Parathyroid adenoma (tissue), 2 donors: ENCODE data around the gene CCDC92B.
A peak's percentile ranks its signal among the peaks of the same experiment; 100 is the strongest.

Experiments used
- H2AFZ ChIP-seq: fragments of 300-600 bp; sonication (generic); one replicate; pipeline ENCODE4 v1.7.0; 2017; ENCODE audit warnings: antibody characterized with exemption, mild to moderate bottlenecking
- H3K27ac ChIP-seq: fragments of 300-600 bp; sonication (generic); one replicate; pipeline ENCODE4 v1.7.0; 2017
- H3K27me3 ChIP-seq: fragments of 300-600 bp; sonication (generic); one replicate; pipeline ENCODE4 v1.7.0; 2017; ENCODE audit warnings: low read length; ENCODE audit not compliant: control insufficient read depth, insufficient read depth
- H3K36me3 ChIP-seq: fragments of 300-600 bp; sonication (generic); one replicate; pipeline ENCODE4 v1.7.0; 2017; ENCODE audit warnings: low read length; ENCODE audit not compliant: control insufficient read depth, insufficient read depth
- H3K4me1 ChIP-seq: fragments of 300-600 bp; sonication (generic); one replicate; pipeline ENCODE4 v1.7.0; 2017; ENCODE audit warnings: control low read depth
- H3K4me2 ChIP-seq: fragments of 300-600 bp; sonication (generic); one replicate; pipeline ENCODE4 v1.7.0; 2017; ENCODE audit warnings: low read length
- H3K4me3 ChIP-seq: fragments of 300-600 bp; sonication (generic); one replicate; pipeline ENCODE4 v1.7.0; 2017; ENCODE audit warnings: low read depth, low read length
- H3K79me2 ChIP-seq: fragments of 300-600 bp; sonication (generic); one replicate; pipeline ENCODE4 v1.7.0; 2017; ENCODE audit warnings: control low read depth
- H3K9ac ChIP-seq: fragments of 300-600 bp; sonication (generic); one replicate; pipeline ENCODE4 v1.7.0; 2017; ENCODE audit warnings: mild to moderate bottlenecking
- H3K9me3 ChIP-seq: fragments of 300-600 bp; sonication (generic); one replicate; pipeline ENCODE4 v1.7.0; 2017; ENCODE audit warnings: low read length; ENCODE audit not compliant: control insufficient read depth
- TF ChIP-seq, protein P1 (sequence below): fragments of 300-600 bp; sonication (generic); IDR thresholded peaks from one replicate; pipeline ENCODE4 v1.7.0; 2017; ENCODE audit warnings: antibody characterized with exemption, mild to moderate bottlenecking
- donor health status: primary hyperparathyroidism.

CCDC92B gene

DNA sequence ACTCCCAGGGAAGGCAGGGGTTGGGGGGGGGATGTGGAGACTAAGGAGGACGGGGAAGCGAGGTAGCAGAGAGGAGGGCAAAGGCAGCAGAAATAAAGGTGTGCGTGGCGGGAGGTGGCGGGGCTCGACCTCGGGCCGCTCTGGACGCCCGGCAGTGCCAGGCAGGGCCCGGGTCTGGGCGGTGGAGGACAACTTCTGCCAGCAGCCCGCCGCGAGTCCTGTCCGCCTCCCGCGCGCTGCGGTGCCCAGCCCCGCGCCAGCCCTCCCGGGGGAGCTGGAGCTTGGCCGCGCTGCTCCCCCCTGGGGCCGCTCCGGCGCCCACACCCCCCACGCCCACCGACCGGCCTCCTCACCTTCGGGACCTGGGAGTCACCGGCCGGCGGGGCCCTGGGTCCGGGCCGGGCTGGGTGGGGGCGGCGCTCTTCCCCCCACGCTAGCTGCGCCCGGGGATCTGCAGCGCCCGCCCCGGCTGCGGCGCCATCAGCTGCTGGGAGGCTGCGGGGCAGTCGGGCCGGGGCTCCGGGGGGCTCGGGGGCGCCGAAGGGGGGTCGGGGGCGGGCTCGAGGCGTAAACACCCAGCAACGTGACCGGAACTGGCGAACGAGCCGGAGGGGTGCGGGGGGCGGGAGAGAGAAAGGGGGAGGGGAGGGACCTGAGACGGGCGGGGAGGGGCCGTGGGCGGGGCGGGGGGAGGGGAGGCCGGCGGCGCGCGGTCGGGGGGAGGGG is at the start of gene CCDC92B:
Gene CCDC92B, minus strand, starts transcription at position 595 of the 726 bp plus-strand sequence. CDS start 14,507 bp downstream, outside the sequence.
- Histone ChIP-seq H3K27ac (peak within 1 kb of the TSS; percentile 88), H3K27me3 (no peaks in the 10 kb centered on the region), H3K4me1 (no peaks in the 10 kb centered on the region), H3K9me3 (no peaks in the 10 kb centered on the region), H3K9ac (peak within 1 kb of the TSS; percentile 59), H2AFZ (peak within 1 kb of the TSS; percentile 90), H3K4me2 (no peak within 1 kb of the TSS), H3K4me3 (no peak within 1 kb of the TSS), H3K36me3 (no peaks in the 10 kb centered on the region), H3K79me2 (no peaks in the 10 kb centered on the region)
- TF ChIP-seq, protein P1, sequence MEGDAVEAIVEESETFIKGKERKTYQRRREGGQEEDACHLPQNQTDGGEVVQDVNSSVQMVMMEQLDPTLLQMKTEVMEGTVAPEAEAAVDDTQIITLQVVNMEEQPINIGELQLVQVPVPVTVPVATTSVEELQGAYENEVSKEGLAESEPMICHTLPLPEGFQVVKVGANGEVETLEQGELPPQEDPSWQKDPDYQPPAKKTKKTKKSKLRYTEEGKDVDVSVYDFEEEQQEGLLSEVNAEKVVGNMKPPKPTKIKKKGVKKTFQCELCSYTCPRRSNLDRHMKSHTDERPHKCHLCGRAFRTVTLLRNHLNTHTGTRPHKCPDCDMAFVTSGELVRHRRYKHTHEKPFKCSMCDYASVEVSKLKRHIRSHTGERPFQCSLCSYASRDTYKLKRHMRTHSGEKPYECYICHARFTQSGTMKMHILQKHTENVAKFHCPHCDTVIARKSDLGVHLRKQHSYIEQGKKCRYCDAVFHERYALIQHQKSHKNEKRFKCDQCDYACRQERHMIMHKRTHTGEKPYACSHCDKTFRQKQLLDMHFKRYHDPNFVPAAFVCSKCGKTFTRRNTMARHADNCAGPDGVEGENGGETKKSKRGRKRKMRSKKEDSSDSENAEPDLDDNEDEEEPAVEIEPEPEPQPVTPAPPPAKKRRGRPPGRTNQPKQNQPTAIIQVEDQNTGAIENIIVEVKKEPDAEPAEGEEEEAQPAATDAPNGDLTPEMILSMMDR = no peak

DNA sequence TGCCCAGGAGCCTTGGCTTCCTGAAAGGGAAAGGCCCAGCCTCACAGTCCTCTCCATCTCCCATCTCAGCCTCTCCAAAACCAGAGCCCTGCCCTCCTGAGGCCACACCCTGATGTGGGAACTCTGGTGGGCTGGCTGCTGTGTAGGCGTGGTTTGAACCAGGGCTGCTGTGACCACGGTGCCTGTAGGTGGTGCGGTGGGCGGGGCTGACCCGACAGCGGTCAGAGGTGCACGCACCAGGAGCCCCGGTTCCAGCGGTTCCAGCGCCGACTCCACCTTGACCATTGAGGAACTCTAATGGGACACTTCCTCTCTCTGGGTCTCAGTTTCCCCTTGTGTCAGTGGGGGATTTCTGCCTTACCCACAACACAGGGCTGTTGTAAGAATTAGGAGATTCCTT is 49.2 kb upstream of the CCDC92B start:
- H3K4me3 ChIP-seq = no peak overlapping the region
- no peaks in the 10 kb centered on the region for H3K9me3 ChIP-seq
- H3K4me2 ChIP-seq = no peak overlapping the region
- no peak overlapping the region for H3K27ac ChIP-seq
- H2AFZ ChIP-seq = no peak overlapping the region
- H3K27me3 ChIP-seq = no peaks in the 10 kb centered on the region
- TF ChIP-seq, protein P1 = no peak
- no peaks in the 10 kb centered on the region for H3K4me1 ChIP-seq
- H3K36me3 ChIP-seq = no peaks in the 10 kb centered on the region
- no peaks in the 10 kb centered on the region for H3K79me2 ChIP-seq
- H3K9ac ChIP-seq = no peak overlapping the region

DNA sequence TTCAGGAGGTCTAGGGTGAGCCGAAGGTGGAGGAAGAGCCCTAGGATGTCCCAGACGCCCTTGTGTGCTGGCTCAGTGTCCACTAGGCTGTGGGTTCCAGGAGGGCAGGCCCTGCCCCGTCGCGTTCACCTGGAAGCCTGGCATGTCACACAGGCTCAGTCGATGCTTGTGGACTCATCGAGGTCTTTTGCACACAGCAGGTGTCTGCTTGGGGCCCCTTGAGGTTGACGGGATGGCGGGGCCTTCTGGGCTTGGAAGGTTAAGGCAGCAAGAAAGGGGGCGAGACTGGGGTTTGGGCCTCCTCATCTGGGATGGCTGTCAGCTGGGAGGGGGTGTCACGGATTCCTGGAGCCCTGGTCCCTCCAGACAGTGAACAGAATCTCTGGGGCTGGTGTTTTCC is 48.7 kb upstream of the CCDC92B start:
- Histone ChIP-seq H3K4me3 (no peak overlapping the region), H3K27ac (no peak overlapping the region), H2AFZ (no peak overlapping the region), H3K79me2 (no peaks in the 10 kb centered on the region), H3K36me3 (no peaks in the 10 kb centered on the region), H3K4me1 (no peaks in the 10 kb centered on the region), H3K9ac (no peak overlapping the region), H3K27me3 (no peaks in the 10 kb centered on the region), H3K9me3 (no peaks in the 10 kb centered on the region), H3K4me2 (no peak overlapping the region)
- TF ChIP-seq, protein P1 = no peak

DNA sequence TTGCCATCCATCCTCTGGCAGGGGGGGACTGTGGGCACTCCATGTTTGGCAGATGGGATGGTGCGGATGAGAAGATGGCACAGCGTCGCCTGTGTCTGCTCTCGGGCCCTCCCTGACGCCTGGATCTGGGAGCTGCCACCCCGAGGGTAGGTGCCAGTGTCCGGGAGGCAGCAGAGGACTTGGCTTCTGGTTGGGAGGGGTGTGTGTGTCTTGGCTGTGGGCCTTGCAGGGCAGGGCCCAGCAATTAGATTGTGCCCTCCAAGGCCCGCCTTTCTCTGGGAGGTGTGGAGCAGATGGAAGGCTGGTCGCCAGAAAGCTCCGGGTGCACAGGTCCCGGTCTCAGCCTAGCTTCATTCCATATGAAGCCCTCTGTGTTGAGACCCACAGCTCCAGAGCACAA is 48.2 kb upstream of the CCDC92B start:
- Histone ChIP-seq H3K79me2 (no peaks in the 10 kb centered on the region), H3K4me2 (no peak overlapping the region), H3K27me3 (no peaks in the 10 kb centered on the region), H3K9ac (no peak overlapping the region), H2AFZ (no peak overlapping the region), H3K9me3 (no peaks in the 10 kb centered on the region), H3K27ac (no peak overlapping the region), H3K4me1 (no peaks in the 10 kb centered on the region), H3K36me3 (no peaks in the 10 kb centered on the region), H3K4me3 (no peak overlapping the region)
- TF ChIP-seq, protein P1 = no peak

DNA sequence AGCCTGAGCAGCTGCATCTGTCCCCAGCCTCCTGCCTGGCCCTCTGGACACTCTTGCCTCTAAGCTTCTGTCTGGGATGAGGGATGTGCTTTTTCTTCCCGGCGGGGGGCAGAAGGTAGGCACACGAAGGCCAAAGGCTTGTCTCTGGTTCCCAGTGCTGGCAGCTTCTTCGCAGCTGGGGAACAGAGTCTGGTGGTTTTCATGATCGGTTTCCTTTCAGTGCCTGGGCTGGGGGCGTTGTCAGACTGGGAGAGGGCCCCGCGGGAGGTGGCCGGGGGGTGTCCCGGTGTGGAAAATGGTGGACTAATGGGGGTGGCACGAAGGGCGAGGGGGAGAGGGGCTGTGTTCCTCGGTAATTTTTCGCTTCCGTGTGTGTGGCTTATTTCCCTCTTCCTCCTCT is 47.8 kb upstream of the CCDC92B start:
- H3K9ac ChIP-seq = no peak overlapping the region
- H3K27me3 ChIP-seq = no peaks in the 10 kb centered on the region
- H3K27ac ChIP-seq = no peak overlapping the region
- TF ChIP-seq, protein P1 = no peak
- no peaks in the 10 kb centered on the region for H3K4me1 ChIP-seq
- no peaks in the 10 kb centered on the region for H3K36me3 ChIP-seq
- H3K79me2 ChIP-seq = no peaks in the 10 kb centered on the region
- no peaks in the 10 kb centered on the region for H3K9me3 ChIP-seq
- H2AFZ ChIP-seq = no peak overlapping the region
- no peak overlapping the region for H3K4me2 ChIP-seq
- H3K4me3 ChIP-seq = no peak overlapping the region
